ENCODE measurements around the gene CXXC5. TPM values are rescaled to one million over a fixed set of nuclear protein-coding genes. Genes with fewer than 3 reads are reported as not detected.
A peak's percentile ranks its signal among the peaks of the same experiment; 100 is the strongest.

Gene CXXC5
- total and polyA plus RNA-seq, 9 of the 15 experiments (the other 6 are each of a cell fraction or from before 2014, with no cell fraction given): 1.9 to 123 (median 45.8) TPM

GRCh38 chr5:139657363-139658321, 9.5 kb downstream of the CXXC5 start (continued):
- TF ChIP-seq MGA (IDR thresholded peaks at IDR 0.05) (no peak), NELFE (IDR thresholded peaks at IDR 0.05; ENCODE audit: insufficient read depth, insufficient read length) (no peak), CBX5 (IDR thresholded peaks at IDR 0.05; ENCODE audit: borderline replicate concordance, low read depth) (no peak), KHSRP (IDR thresholded peaks at IDR 0.05) (no peak), MTA3 (IDR thresholded peaks at IDR 0.05; ENCODE audit: borderline replicate concordance) (no peak), HNRNPUL1 (IDR thresholded peaks at IDR 0.05; ENCODE audit: low read length) (no peak), MAFF (IDR thresholded peaks at IDR 0.05; ENCODE audit: low read length) (no peak), SMARCC2 (IDR thresholded peaks at IDR 0.05; ENCODE audit: low read depth) (no peak), VEZF1 (CRISPR knock-in tag; IDR thresholded peaks at IDR 0.05) (0 out of 2 replicates have a peak, but pooled peaks have one; percentile 28), UBTF (IDR thresholded peaks at IDR 0.05; ENCODE audit: borderline replicate concordance in 1 of 2, low read depth in 2 of 2, low read length in 2 of 2) (0 out of 4 replicates have a peak, but pooled peaks of 1 of the 2 experiments have one; percentile 22), CTBP1 (IDR thresholded peaks at IDR 0.05; ENCODE audit: borderline replicate concordance) (0 out of 2 replicates have a peak, but pooled peaks have one; percentile 19)

All from K562 (cell line).